Tibial nerve (tissue), 4 donors: ENCODE measurements around the gene WT1. TPM values are rescaled to one million over a fixed set of nuclear protein-coding genes. Genes with fewer than 3 reads are reported as not detected.

Experiments
- DNase-seq, 2 donors: peaks; one replicate each; pipeline ENCODE4 v3.0.0-alpha.2; 2019; ENCODE audit warnings: low spot score in 2 of 2
- H3K27ac ChIP-seq, 4 donors: fragments of 200-600 bp; sonication (generic) in 3 of 4; one replicate each; pipeline ENCODE4 v1.5.1; 2017 to 2019; ENCODE audit warnings: mild to moderate bottlenecking in 1 of 4
- H3K27me3 ChIP-seq, 2 donors: fragments of 200-600 bp; sonication (generic) in 1 of 2; one replicate each; pipeline versions ENCODE4 v1.5.1 to v1.6.0; 2017 to 2019
- H3K36me3 ChIP-seq, 3 donors: fragments of 200-600 bp; sonication (generic); one replicate each; pipeline ENCODE4 v1.5.1; 2018 to 2019
- H3K4me1 ChIP-seq, 4 donors: fragments of 200-600 bp; sonication (generic) in 3 of 4; one replicate each; pipeline ENCODE4 v1.5.1; 2017 to 2019
- H3K4me3 ChIP-seq, 4 donors: fragments of 200-600 bp; sonication (generic) in 3 of 4; one replicate each; pipeline ENCODE4 v1.5.1; 2017 to 2019; ENCODE audit warnings: mild to moderate bottlenecking in 1 of 4, moderate library complexity in 1 of 4
- H3K9me3 ChIP-seq, 4 donors: fragments of 200-600 bp; sonication (generic) in 3 of 4; one replicate each; pipeline ENCODE4 v1.5.1; 2017 to 2019
- EP300 ChIP-seq, 2 donors: sonication (generic); formaldehyde crosslinking; IDR thresholded peaks; one replicate each; pipeline ENCODE4 v1.6.1; 2017; ENCODE audit warnings: antibody characterized with exemption in 2 of 2, mild to moderate bottlenecking in 1 of 2
- POLR2A ChIP-seq, 2 donors: fragments of 450-650 bp; IDR thresholded peaks; one replicate each; pipeline ENCODE4 v1.6.1; 2017; ENCODE audit warnings: antibody characterized with exemption in 2 of 2, mild to moderate bottlenecking in 2 of 2, moderate library complexity in 2 of 2
- WGBS, 2 donors: methylation state at CpG; one replicate each; pipeline ENCODE4 v1.1.5; 2018; 5-methylcytosine and 5-hydroxymethylcytosine counted together
- total RNA-seq, 4 donors: library from RNA; depleted of rRNA; stranded (reverse); fragments of >200 nt; gene quantifications; one replicate each; pipeline ENCODE4 v1.1.0, GENCODE V29; 2016
- TF ChIP-seq, protein P1 (sequence below), 5 experiments: fragments of 200-600 bp in 3 of 5; fragments of 450-650 bp in 2 of 5; sonication (generic) in 3 of 5; IDR thresholded peaks; one replicate each; pipeline ENCODE4 v1.5.1; 2016 to 2019; ENCODE audit warnings: antibody characterized with exemption in 5 of 5, mild to moderate bottlenecking in 3 of 5, moderate library complexity in 2 of 5

The WT1 gene
- total RNA-seq, 4 donors from 2014 or later: not detected

DNA sequence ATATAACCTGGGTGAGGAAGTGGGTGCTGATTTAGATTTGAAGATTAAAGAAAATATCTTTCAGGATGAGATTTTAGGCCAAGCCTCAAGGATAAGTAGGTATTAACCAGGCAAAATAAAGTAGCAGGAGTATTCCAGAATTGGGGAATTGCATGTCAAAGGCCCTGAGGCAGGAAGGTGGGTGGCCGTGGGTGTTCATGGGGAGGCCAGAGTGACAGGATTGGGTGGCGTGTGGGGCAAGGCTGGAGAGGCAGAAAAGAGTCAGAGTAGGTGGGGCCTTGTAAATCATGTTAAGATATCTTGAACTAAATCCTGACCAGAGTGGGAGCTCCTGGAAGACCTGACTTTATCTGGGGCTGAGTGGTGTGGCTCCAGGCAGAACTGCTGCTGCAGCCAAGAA is 19.7 kb upstream of the WT1 start:
- H3K27me3 ChIP-seq: peaks cover 0 to 2% of the 10 kb centered on the region in 2 donors
- TF ChIP-seq EP300 (IDR thresholded peaks at IDR 0.05) (no peak), POLR2A (IDR thresholded peaks at IDR 0.05) (no peak)
- TF ChIP-seq, protein P1, sequence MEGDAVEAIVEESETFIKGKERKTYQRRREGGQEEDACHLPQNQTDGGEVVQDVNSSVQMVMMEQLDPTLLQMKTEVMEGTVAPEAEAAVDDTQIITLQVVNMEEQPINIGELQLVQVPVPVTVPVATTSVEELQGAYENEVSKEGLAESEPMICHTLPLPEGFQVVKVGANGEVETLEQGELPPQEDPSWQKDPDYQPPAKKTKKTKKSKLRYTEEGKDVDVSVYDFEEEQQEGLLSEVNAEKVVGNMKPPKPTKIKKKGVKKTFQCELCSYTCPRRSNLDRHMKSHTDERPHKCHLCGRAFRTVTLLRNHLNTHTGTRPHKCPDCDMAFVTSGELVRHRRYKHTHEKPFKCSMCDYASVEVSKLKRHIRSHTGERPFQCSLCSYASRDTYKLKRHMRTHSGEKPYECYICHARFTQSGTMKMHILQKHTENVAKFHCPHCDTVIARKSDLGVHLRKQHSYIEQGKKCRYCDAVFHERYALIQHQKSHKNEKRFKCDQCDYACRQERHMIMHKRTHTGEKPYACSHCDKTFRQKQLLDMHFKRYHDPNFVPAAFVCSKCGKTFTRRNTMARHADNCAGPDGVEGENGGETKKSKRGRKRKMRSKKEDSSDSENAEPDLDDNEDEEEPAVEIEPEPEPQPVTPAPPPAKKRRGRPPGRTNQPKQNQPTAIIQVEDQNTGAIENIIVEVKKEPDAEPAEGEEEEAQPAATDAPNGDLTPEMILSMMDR (IDR thresholded peaks at IDR 0.05): no peak
- no peaks in the 10 kb centered on the region for H3K9me3 ChIP-seq
- no peak for DNase-seq
- WGBS, 2 donors: 75 to 84% methylated on average over 2 of the region's 2 CpGs
- H3K36me3 ChIP-seq: no peaks in the 10 kb centered on the region
- H3K4me1 ChIP-seq: no peaks in the 10 kb centered on the region
- no peak overlapping the region for H3K4me3 ChIP-seq
- H3K27ac ChIP-seq: no peak overlapping the region

DNA sequence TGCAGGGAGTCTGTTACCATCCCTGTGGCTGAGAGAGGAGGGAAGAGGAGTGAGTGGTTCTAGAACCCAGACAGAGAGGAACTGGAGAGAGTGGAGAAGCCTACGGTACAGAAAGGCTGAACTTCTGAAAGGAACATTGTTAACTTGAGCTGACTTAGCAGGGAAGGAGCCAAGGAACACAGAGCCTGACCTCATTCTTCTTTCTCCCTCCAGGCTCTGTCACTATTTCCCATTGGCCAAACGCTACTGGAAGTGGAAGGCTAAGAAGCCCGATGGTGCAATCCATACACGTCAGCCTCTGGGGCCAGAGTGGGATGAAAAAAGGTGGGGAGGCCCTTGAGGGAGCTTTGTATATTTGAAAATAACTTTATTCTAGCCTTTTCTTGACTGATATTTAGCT is 16.5 kb upstream of the WT1 start:
- DNase-seq: no peak
- Histone ChIP-seq H3K4me1 (no peaks in the 10 kb centered on the region), H3K4me3 (no peak overlapping the region), H3K36me3 (no peaks in the 10 kb centered on the region), H3K27me3 (peaks cover 0 to 3% of the 10 kb centered on the region in 2 donors), H3K27ac (no peak overlapping the region), H3K9me3 (no peaks in the 10 kb centered on the region)
- no peak for TF ChIP-seq POLR2A (IDR thresholded peaks at IDR 0.05)
- TF ChIP-seq, protein P1 (IDR thresholded peaks at IDR 0.05): no peak
- TF ChIP-seq EP300 (IDR thresholded peaks at IDR 0.05): no peak
- WGBS, 2 donors: 18 to 25% methylated on average over 4 of the region's 4 CpGs

DNA sequence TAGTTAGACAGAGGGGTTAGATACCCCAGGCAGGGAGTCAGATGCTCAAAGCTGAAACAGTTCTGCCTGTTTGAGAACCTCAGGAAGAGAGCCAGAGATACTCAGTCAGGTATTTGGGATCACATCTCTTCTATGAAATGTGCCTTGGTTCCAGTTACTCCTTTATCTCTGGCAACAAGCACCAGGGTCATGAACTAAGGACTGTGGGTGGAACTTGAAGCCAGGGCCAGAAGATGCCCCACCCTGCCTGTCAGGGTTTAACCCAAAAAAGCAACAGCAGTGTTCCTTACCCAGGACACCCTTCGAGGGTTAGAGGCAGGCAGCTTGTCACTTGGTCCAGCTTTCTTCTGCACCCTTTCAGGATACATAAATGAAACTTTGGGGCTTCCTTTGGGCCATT is 15.0 kb upstream of the WT1 start:
- H3K27ac ChIP-seq: no peak overlapping the region
- TF ChIP-seq POLR2A (IDR thresholded peaks at IDR 0.05) (no peak), EP300 (IDR thresholded peaks at IDR 0.05) (no peak)
- TF ChIP-seq, protein P1 (IDR thresholded peaks at IDR 0.05): no peak
- no peaks in the 10 kb centered on the region for H3K9me3 ChIP-seq
- DNase-seq: no peak
- H3K4me1 ChIP-seq: no peaks in the 10 kb centered on the region
- H3K4me3 ChIP-seq: no peak overlapping the region
- H3K27me3 ChIP-seq: peaks cover 0 to 7% of the 10 kb centered on the region in 2 donors
- WGBS, 2 donors: 85 to 87% methylated on average over 1 of the region's 1 CpG
- H3K36me3 ChIP-seq: no peaks in the 10 kb centered on the region

DNA sequence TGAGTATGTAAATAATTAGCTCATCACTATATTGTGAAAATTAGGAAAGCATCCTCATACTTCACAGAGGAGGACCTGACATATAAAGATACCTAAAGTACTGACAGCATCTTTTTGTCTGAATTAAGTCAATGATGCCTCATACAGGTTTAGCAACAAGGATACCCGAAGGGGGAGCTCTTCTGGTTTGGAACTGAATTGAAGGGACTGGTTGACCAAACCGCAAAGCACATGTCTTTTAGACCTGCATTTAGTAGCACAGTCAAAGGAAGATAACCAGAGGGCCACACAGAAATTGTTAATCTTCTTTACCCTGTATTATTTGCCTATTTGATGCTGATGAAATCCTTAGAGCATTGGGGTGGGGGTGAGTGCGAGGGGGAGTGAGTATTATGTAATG is 12.9 kb upstream of the WT1 start:
- WGBS, 2 donors: 36% methylated on average over 3 of the region's 3 CpGs
- no peaks in the 10 kb centered on the region for H3K36me3 ChIP-seq
- no peak for TF ChIP-seq POLR2A (IDR thresholded peaks at IDR 0.05)
- no peak for TF ChIP-seq EP300 (IDR thresholded peaks at IDR 0.05)
- TF ChIP-seq, protein P1 (IDR thresholded peaks at IDR 0.05): no peak
- H3K4me3 ChIP-seq: no peak overlapping the region
- no peaks in the 10 kb centered on the region for H3K9me3 ChIP-seq
- no peaks in the 10 kb centered on the region for H3K4me1 ChIP-seq
- H3K27ac ChIP-seq: no peak overlapping the region
- H3K27me3 ChIP-seq: peaks cover 0 to 27% of the 10 kb centered on the region in 2 donors
- DNase-seq: no peak

DNA sequence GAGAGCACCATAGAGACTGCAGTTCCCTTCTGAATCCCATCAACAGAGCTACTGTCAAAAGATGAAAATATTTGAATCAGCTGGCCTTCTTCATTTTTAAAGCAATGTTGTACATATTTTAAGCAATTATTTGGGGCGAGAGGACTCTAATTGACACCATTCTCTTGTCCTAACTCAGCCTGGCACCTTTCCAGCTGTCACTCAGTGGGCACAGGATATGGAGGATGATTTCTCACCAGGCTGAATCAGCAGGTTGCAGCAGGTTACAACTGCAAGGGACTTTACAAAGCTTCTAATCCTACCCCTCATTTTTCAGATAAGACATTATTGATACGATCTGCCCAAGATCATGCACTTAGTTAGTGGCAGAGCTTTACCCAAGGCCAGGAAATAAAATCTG is 11.9 kb upstream of the WT1 start:
- 68 to 70% methylated on average over 2 of the region's 2 CpGs for WGBS, 2 donors
- Histone ChIP-seq H3K9me3 (no peaks in the 10 kb centered on the region), H3K27me3 (peaks cover 0 to 37% of the 10 kb centered on the region in 2 donors), H3K4me3 (no peak overlapping the region), H3K36me3 (no peaks in the 10 kb centered on the region), H3K27ac (no peak overlapping the region), H3K4me1 (no peaks in the 10 kb centered on the region)
- DNase-seq: no peak
- TF ChIP-seq POLR2A (IDR thresholded peaks at IDR 0.05): no peak
- no peak for TF ChIP-seq EP300 (IDR thresholded peaks at IDR 0.05)
- TF ChIP-seq, protein P1 (IDR thresholded peaks at IDR 0.05): no peak
